Activated B cell treated with CpG ODN at 0.5 μM for 24 hours (primary cell): ENCODE results near the gene SUN2. TPM values are rescaled to one million over a fixed set of nuclear protein-coding genes. Genes with fewer than 3 reads are reported as not detected.

Experiments used
- ATAC-seq: fragments of 200-7000 bp; cut with Tn5 transposase; one replicate; pipeline ENCODE4 v1.10.0; 2021; ENCODE audit warnings: low read depth, mild to moderate bottlenecking, moderate library complexity
- CTCF ChIA-PET: fragments of 350-600 bp; sonication (Branson Sonifier 250); formaldehyde crosslinking; loops from one replicate; lab custom pipeline; 2021; ENCODE audit warnings: antibody characterized with exemption; lab: Charles Lee
- POLR2A ChIA-PET: fragments of 350-600 bp; sonication (Branson Sonifier 250); formaldehyde crosslinking; loops from one replicate; lab custom pipeline; 2021; ENCODE audit warnings: antibody characterized with exemption; lab: Charles Lee
- DNase-seq: peaks from one replicate; pipeline ENCODE4 v3.0.0; 2022
- H3K27ac Mint-ChIP-seq: one replicate; pipeline ENCODE4 v1.8.0; 2020; ENCODE audit warnings: mixed read lengths
- H3K27me3 Mint-ChIP-seq: one replicate; pipeline ENCODE4 v1.8.0; 2021; ENCODE audit warnings: mixed read lengths
- H3K36me3 Mint-ChIP-seq: one replicate; pipeline ENCODE4 v1.8.0; 2021; ENCODE audit warnings: low read depth, mixed read lengths
- H3K4me1 Mint-ChIP-seq: one replicate; pipeline ENCODE4 v1.8.0; 2021; ENCODE audit warnings: mixed read lengths
- H3K4me3 Mint-ChIP-seq: one replicate; pipeline ENCODE4 v1.8.0; 2020; ENCODE audit warnings: mild to moderate bottlenecking, mixed read lengths
- H3K9me3 Mint-ChIP-seq: one replicate; pipeline ENCODE4 v1.8.0; 2020; ENCODE audit warnings: mixed read lengths
- CTCF ChIP-seq: fragments of 200-600 bp; IDR thresholded peaks from one replicate; pipeline ENCODE4 v1.8.0; 2022; ENCODE audit warnings: antibody characterized with exemption, mild to moderate bottlenecking
- intact Hi-C: fragments of 100-400 bp; cut with micrococcal nuclease; formaldehyde crosslinking; loops from one replicate; pipeline ENCODE4 v1.15.1; 2024
- total RNA-seq: library from RNA; stranded (reverse); gene quantifications from 2 replicates; pipeline ENCODE4 v1.2.3, GENCODE V29; 2022

Gene SUN2
- total RNA-seq, 1 donor from 2014 or later = 146 TPM

- Mint-ChIP-seq H3K36me3 (no peaks in the 10 kb centered on the region), H3K4me1 (peaks cover 21% of the 10 kb centered on the region), H3K27ac (no peak overlapping the region), H3K4me3 (no peak overlapping the region), H3K9me3 (no peaks in the 10 kb centered on the region), H3K27me3 (no peaks in the 10 kb centered on the region)
- no peak for ATAC-seq
- ChIA-PET POLR2A (interaction anchor here (0.6 to 1.1 kb wide), 4 partner anchors 8 to 569 kb away, joined by 3 to 9 read pairs (median 4); partner anchors contain the start of gene CBX6), CTCF (no interaction called here)
- intact Hi-C loops = no loop called here
- no peak for DNase-seq
- TF ChIP-seq CTCF = no peak
These were observed 6.8 kb upstream of the SUN2 start for GRCh38 chr22:38762551-38762983.

- ATAC-seq = peak; percentile 16
- Mint-ChIP-seq H3K27me3 (no peaks in the 10 kb centered on the region), H3K27ac (peak overlapping the region; percentile 46), H3K4me3 (no peak overlapping the region), H3K36me3 (no peaks in the 10 kb centered on the region), H3K4me1 (peaks cover 32% of the 10 kb centered on the region), H3K9me3 (no peaks in the 10 kb centered on the region)
- DNase-seq = no peak
- TF ChIP-seq CTCF = no peak
- CTCF ChIA-PET = no interaction called here
- intact Hi-C loops = no loop called here
- POLR2A ChIA-PET = interaction anchor here (1.1 kb wide), 1 partner anchor 10 kb away, joined by 10 read pairs; no protein-coding TSS in a partner anchor
These were observed 5.7 kb upstream of the SUN2 start for GRCh38 chr22:38761202-38762162.

DNA sequence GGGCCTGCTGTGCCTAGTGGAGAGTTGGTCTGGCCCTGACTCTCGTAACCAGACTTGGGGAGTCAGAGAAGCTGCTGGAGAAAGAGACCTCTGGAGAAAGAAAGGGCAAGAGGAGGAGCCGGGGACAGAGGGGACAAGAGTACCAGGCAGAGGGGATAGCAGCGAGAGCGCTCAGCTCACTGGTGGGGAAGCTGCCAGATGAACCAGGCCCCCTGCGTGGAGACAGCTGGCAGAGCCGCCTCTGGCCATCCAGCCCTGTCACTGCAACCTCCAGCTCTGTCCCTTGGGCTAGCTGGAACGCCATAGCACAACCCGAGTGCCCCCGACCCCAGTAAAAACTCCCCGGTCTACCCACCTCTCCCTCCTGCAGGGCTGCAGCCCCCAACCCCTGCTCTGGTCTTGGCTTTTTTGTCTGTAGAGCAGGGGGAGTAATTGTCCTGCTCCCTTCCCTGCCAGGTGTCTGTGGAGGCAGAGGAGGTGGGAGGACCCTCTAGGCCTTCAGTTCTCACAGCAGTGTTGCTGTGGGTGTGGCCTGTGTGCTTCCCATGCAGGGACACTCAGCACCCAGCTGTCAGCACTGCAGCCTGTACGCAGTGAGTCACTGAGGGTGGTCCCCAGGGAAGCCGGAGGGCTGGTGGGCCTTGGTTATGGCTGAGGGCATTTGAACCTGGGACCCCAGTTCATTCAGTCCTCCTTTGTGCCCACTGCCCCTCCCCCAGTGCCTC lies 4.8 kb upstream of the SUN2 start:
- H3K36me3 Mint-ChIP-seq = no peaks in the 10 kb centered on the region
- DNase-seq (no peak), ATAC-seq (peak; percentile 45)
- ChIA-PET CTCF (interaction anchor here (2.1 kb wide), 1 partner anchor 8 kb away, joined by 5 read pairs; no protein-coding TSS in a partner anchor), POLR2A (interaction anchor here (1.1 kb wide), 1 partner anchor 9 kb away, joined by 10 read pairs; no protein-coding TSS in a partner anchor)
- intact Hi-C loops = no loop called here
- no peaks in the 10 kb centered on the region for H3K9me3 Mint-ChIP-seq
- H3K4me3 Mint-ChIP-seq = no peak overlapping the region
- H3K4me1 Mint-ChIP-seq = peaks cover 34% of the 10 kb centered on the region
- no peaks in the 10 kb centered on the region for H3K27me3 Mint-ChIP-seq
- no peak for TF ChIP-seq CTCF
- peak overlapping the region; percentile 46 for H3K27ac Mint-ChIP-seq

DNA sequence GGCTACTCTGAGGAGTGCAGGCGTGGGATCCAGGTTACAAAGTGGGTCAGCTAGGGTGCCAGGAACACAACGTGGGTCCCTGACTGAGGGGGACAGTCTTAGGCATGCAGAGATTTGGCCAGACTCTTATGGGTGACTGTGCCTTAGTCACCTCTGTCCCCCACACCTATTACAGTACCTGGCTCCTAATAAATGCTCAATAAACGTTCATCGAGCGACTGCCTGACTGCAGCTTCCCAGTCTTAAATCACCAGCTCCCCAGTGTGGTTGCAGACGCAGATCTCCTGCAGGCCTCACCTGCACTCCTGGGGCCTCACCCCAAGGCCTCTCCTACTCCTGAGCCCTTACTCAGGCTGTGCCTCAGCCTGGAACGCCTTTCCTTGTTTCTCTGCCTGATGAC lies 3.2 kb upstream of the SUN2 start:
- Mint-ChIP-seq H3K27me3 (no peaks in the 10 kb centered on the region), H3K4me1 (peaks cover 42% of the 10 kb centered on the region), H3K9me3 (no peaks in the 10 kb centered on the region), H3K36me3 (peaks cover 3% of the 10 kb centered on the region), H3K27ac (peak overlapping the region; percentile 56), H3K4me3 (peak overlapping the region; percentile 2)
- no peak for TF ChIP-seq CTCF
- DNase-seq (no peak), ATAC-seq (no peak)
- CTCF ChIA-PET = interaction anchor here (0.5 to 2.1 kb wide), 2 partner anchors 10 to 1473 kb away, joined by 3 to 5 read pairs; no protein-coding TSS in a partner anchor
- intact Hi-C loops = loop anchor here (5.0 kb wide), 3 partner anchors 37 to 558 kb away; partner anchors contain the start of genes NPTXR and RPL3
- POLR2A ChIA-PET = interaction anchor here (0.6 to 1.1 kb wide), 2 partner anchors 8 to 55 kb away, joined by 4 to 7 read pairs; no protein-coding TSS in a partner anchor
